Progenitor cell of endocrine pancreas (in vitro differentiated cells): ENCODE data around the gene ST3GAL3. TPM values are rescaled to one million over a fixed set of nuclear protein-coding genes. Genes with fewer than 3 reads are reported as not detected.

Experiments used
- DNase-seq: peaks from one replicate; pipeline ENCODE4 v3.0.0; 2021; ENCODE audit warnings: low spot score; ENCODE audit not compliant: unreplicated experiment
- H3K27ac Mint-ChIP-seq: 2 replicates; pipeline ENCODE4 v1.8.0; 2021; ENCODE audit warnings: mild to moderate bottlenecking, moderate library complexity, mixed read lengths
- H3K27me3 Mint-ChIP-seq: 2 replicates; pipeline ENCODE4 v1.8.0; 2021; ENCODE audit warnings: mixed read lengths
- H3K36me3 Mint-ChIP-seq: 2 replicates; pipeline ENCODE4 v1.8.0; 2022; ENCODE audit warnings: mixed read lengths; ENCODE audit not compliant: insufficient read depth
- H3K4me1 Mint-ChIP-seq: 2 replicates; pipeline ENCODE4 v1.8.0; 2021; ENCODE audit warnings: low read depth, mixed read lengths
- H3K4me3 Mint-ChIP-seq: 2 replicates; pipeline ENCODE4 v1.8.0; 2021; ENCODE audit warnings: low read depth, mild to moderate bottlenecking, moderate library complexity, mixed read lengths
- H3K9me3 Mint-ChIP-seq: 2 replicates; pipeline ENCODE4 v1.8.0; 2021; ENCODE audit warnings: low read depth, mixed read lengths
- total RNA-seq: library from RNA; stranded (reverse); gene quantifications from 2 replicates; pipeline ENCODE4 v1.2.1, GENCODE V29; 2021
- TF ChIP-seq, protein P1 (sequence below): fragments of 200-600 bp; sonication (generic); IDR thresholded peaks from one replicate; pipeline ENCODE4 v1.5.0; 2021; ENCODE audit warnings: antibody characterized with exemption, mild to moderate bottlenecking; ENCODE audit not compliant: unreplicated experiment

The ST3GAL3 gene
- total RNA-seq, 1 donor from 2014 or later = 14.9 TPM

DNA sequence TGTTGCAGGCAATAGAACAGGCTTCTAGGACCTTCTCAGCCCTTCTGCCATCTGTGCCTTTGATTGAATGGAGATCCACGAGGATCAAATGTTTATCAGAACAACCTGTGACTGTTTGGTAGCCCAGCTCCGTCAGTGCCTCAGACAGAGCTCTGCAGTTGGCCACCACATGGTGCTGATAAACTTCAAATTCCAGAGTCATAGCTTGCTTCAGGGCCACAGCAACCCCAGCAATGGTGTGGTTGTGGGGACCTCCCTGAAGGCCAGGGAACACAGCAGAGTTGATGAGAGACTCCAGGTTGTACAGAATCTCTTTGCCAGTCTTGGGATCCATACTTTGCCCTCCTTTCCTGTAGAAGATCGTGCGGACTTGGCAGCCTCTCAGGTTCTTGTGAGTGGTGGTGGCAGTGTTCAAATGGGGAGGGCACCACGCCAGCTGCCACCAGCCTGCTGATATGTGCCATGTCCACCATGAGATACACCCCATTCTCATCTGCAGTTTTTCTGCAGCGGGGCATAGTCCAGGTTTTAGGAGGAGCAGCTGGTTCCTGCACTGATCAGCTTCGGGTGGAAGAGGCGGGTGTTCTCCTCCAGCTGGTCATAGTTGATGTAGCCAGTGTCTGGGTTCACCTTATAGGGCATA is 143.4 kb downstream of the ST3GAL3 start:
- no peaks in the 10 kb centered on the region for H3K27me3 Mint-ChIP-seq
- no peaks in the 10 kb centered on the region for H3K4me1 Mint-ChIP-seq
- H3K36me3 Mint-ChIP-seq = no peaks in the 10 kb centered on the region
- TF ChIP-seq, protein P1, sequence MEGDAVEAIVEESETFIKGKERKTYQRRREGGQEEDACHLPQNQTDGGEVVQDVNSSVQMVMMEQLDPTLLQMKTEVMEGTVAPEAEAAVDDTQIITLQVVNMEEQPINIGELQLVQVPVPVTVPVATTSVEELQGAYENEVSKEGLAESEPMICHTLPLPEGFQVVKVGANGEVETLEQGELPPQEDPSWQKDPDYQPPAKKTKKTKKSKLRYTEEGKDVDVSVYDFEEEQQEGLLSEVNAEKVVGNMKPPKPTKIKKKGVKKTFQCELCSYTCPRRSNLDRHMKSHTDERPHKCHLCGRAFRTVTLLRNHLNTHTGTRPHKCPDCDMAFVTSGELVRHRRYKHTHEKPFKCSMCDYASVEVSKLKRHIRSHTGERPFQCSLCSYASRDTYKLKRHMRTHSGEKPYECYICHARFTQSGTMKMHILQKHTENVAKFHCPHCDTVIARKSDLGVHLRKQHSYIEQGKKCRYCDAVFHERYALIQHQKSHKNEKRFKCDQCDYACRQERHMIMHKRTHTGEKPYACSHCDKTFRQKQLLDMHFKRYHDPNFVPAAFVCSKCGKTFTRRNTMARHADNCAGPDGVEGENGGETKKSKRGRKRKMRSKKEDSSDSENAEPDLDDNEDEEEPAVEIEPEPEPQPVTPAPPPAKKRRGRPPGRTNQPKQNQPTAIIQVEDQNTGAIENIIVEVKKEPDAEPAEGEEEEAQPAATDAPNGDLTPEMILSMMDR = no peak
- DNase-seq = no peak
- no peak overlapping the region for H3K27ac Mint-ChIP-seq
- no peak overlapping the region for H3K4me3 Mint-ChIP-seq
- H3K9me3 Mint-ChIP-seq = no peaks in the 10 kb centered on the region

DNA sequence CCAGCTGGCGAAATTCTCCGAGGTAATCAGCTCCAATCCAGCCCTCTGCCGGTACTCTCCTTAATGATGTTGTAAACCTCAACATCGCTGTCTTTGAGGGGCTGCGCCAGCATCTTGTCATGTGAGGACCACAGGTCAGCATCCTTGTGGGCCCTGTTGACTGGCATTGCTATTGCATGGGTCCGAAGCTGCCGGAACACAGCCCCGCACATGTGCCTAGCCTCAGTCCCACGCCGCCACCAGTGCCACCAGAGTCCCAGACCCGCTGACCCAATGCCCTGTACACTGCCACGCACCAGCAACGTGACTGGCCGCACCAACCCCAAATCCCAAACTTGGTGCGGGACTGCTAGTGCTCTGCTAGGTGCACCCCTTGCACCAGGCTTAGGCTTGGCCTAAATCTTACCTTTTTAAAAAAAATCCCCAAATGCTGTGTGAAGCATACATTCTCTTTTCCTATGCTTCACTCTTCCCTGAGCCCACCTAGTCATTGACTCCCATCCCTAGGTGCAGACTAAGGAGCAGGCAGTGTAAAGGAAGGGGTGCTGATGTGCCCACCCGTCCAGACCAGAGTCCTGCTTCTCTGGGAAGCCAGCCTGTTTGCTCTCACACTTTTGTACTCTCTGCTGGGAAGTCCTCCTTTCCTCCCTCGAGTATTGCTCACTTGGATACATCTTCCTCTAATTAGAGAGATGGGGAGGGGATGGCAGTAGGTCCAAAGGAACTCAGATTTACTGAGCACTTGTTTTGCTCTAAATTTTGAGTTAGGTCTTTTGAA is 144.4 kb downstream of the ST3GAL3 start:
- no peak for DNase-seq
- TF ChIP-seq, protein P1 = no peak
- no peaks in the 10 kb centered on the region for H3K36me3 Mint-ChIP-seq
- H3K27ac Mint-ChIP-seq = no peak overlapping the region
- no peaks in the 10 kb centered on the region for H3K9me3 Mint-ChIP-seq
- H3K27me3 Mint-ChIP-seq = no peaks in the 10 kb centered on the region
- H3K4me3 Mint-ChIP-seq = no peak overlapping the region
- no peaks in the 10 kb centered on the region for H3K4me1 Mint-ChIP-seq

DNA sequence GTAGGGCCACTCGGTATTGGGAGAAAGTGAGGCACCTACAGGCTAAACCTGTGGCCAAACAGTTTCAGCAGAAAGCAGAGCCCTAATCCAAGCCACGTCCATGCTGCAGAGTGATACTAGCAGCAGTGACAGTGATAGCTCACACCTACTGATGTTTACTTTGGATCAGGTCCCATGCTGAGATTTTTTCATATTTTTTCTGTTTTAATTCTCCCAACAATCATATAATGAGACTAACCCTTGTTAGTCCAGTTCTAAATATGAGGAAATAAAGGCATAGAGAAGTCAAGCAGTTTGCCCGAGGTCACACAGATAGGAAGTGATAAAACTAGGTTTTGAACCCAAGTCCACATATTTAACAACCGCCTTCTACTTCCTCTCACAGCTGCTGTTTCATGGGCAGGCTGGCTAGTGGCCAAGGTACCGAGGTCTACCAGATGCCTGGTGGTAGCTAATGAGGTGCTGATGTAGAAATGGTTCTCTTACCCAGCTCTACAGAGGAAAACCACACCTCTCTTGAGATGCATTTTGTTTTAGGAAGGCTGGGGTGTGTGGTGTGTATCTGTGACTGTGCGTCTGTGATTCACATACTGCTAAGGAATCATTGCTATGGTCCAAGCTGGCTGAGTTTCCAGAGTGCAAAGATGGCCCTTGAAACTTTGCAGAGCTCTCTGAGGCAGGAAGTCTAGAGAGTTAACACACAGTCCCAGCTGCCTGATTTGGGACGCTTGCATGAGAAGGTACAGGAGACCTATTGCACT is 146.0 kb downstream of the ST3GAL3 start:
- DNase-seq = no peak

DNA sequence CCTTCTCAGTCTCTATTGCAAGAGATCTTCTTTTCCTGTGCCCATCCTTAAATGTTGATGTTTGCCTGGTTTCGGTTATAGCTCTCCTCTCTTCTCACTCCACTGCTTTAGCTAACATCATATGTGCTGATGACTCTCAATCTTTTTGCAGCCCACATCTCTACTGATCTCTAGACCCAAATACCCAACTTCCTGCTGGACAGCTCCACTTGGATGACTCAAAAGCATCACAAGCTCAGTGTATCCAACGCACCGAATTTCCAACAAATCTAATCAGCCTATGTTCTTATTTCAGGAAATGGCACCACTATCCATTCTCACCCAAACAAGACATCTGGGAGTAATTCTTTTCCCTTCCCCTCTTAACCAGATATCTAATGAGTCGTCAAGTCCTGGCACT is 147.1 kb downstream of the ST3GAL3 start:
- DNase-seq = no peak
- H3K4me1 Mint-ChIP-seq = peaks cover 4% of the 10 kb centered on the region
- H3K27me3 Mint-ChIP-seq = no peaks in the 10 kb centered on the region
- H3K4me3 Mint-ChIP-seq = no peak overlapping the region
- H3K36me3 Mint-ChIP-seq = no peaks in the 10 kb centered on the region
- no peaks in the 10 kb centered on the region for H3K9me3 Mint-ChIP-seq
- no peak overlapping the region for H3K27ac Mint-ChIP-seq
- TF ChIP-seq, protein P1 = no peak

More for the DNA sequence above, 146.0 kb downstream of the ST3GAL3 start:
- Mint-ChIP-seq H3K27me3 (no peaks in the 10 kb centered on the region), H3K9me3 (no peaks in the 10 kb centered on the region), H3K27ac (no peak overlapping the region), H3K36me3 (no peaks in the 10 kb centered on the region), H3K4me1 (peaks cover 3% of the 10 kb centered on the region), H3K4me3 (no peak overlapping the region)
- TF ChIP-seq, protein P1 = no peak

DNA sequence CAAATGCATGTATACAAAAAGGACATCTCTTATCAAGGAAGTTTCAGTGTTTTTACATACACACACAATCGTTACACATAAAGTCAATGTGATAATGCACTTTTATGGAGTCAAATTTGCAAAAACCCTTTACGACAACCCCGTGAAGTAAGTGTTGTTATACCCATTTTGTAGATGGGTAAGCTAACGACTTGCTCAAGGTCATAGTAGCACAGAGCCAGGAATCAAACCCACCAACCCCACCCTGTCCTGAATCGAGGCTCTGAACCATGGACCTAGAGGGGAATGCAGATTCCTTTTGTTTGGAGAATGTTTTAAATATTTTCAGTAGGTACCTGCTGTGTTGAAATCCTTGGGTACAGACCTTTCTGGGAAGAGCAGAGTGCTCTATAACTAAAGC is 148.9 kb downstream of the ST3GAL3 start:
- H3K27me3 Mint-ChIP-seq = no peaks in the 10 kb centered on the region
- H3K27ac Mint-ChIP-seq = no peak overlapping the region
- no peak overlapping the region for H3K4me3 Mint-ChIP-seq
- H3K4me1 Mint-ChIP-seq = peaks cover 4% of the 10 kb centered on the region
- TF ChIP-seq, protein P1 = no peak
- no peaks in the 10 kb centered on the region for H3K9me3 Mint-ChIP-seq
- H3K36me3 Mint-ChIP-seq = no peaks in the 10 kb centered on the region
- no peak for DNase-seq
